HUES6 (cell line): ENCODE results near the gene AKT3.
"Not testable (repeated sequence)": the region's sequence is repeated elsewhere in the genome, so short reads cannot be mapped to it uniquely, and the experiment has no call there.

Source experiments
- H3K27ac ChIP-seq: 2 replicates; pipeline ENCODE4 v1.7.0; 2013; ENCODE audit warnings: low read depth, mild to moderate bottlenecking, low read length, inconsistent platforms
- H3K27me3 ChIP-seq: 2 replicates; pipeline ENCODE4 v1.6.1; 2013; ENCODE audit warnings: low read length; ENCODE audit not compliant: control insufficient read depth, insufficient read depth
- H3K36me3 ChIP-seq: 2 replicates; pipeline ENCODE4 v1.6.1; 2013; ENCODE audit warnings: low read length; ENCODE audit not compliant: control insufficient read depth, insufficient read depth
- H3K4me1 ChIP-seq: 2 replicates; pipeline ENCODE4 v1.6.1; 2013; ENCODE audit warnings: low read length; ENCODE audit not compliant: control insufficient read depth, insufficient read depth
- H3K4me3 ChIP-seq: 2 replicates; pipeline ENCODE4 v1.5.1; 2013; ENCODE audit warnings: low read depth, low read length
- H3K9ac ChIP-seq: one replicate; pipeline ENCODE4 v1.6.1; 2013; ENCODE audit warnings: mild to moderate bottlenecking, low read length
- H3K9me3 ChIP-seq: 2 replicates; pipeline ENCODE4 v1.6.1; 2013; ENCODE audit warnings: low read depth, low read length; ENCODE audit not compliant: control insufficient read depth, insufficient read depth

AKT3 gene

DNA sequence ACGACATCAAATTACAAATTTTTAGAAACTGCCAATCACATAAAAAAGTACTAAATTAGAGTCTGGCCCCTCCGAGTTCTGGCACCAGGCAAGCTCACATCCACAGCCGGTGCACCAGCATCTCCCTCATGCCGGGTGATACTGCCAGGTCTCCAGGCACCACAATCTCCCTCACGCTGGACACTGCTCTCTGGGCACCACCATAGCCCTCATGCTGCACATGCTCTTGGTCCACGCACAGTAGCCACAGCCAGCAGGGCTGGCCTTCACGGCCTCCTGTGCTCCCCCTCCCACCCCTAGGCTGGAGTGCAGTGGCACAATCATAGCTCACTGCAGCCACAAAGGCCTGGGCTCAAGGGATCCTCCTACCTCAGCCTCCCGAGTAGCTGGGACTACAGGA is 65.5 kb downstream of the AKT3 start:
- H3K27ac ChIP-seq, result no peak overlapping the region

GRCh38 chr1:243783714-243784113 is 66.3 kb downstream of the AKT3 start:
- H3K36me3 ChIP-seq, result no peaks in the 10 kb centered on the region
- H3K9ac ChIP-seq, result no peak overlapping the region
- H3K4me3 ChIP-seq, result no peak overlapping the region
- no peaks in the 10 kb centered on the region for H3K27me3 ChIP-seq
- H3K9me3 ChIP-seq, result no peaks in the 10 kb centered on the region
- no peak overlapping the region for H3K27ac ChIP-seq
- no peaks in the 10 kb centered on the region for H3K4me1 ChIP-seq

More for the DNA sequence above, 65.5 kb downstream of the AKT3 start:
- Histone ChIP-seq H3K9me3 (no peaks in the 10 kb centered on the region), H3K4me3 (no peak overlapping the region), H3K27me3 (no peaks in the 10 kb centered on the region), H3K4me1 (no peaks in the 10 kb centered on the region), H3K9ac (no peak overlapping the region), H3K36me3 (no peaks in the 10 kb centered on the region)

GRCh38 chr1:243772361-243773050 is 77.5 kb downstream of the AKT3 start:
- not testable (repeated sequence) for H3K27ac ChIP-seq, H3K9me3 ChIP-seq, H3K9ac ChIP-seq, H3K4me3 ChIP-seq, H3K27me3 ChIP-seq, H3K4me1 ChIP-seq, H3K36me3 ChIP-seq

GRCh38 chr1:243770860-243771259 is 79.2 kb downstream of the AKT3 start:
- Histone ChIP-seq H3K4me3 (no peak overlapping the region), H3K4me1 (no peaks in the 10 kb centered on the region), H3K36me3 (no peaks in the 10 kb centered on the region), H3K9ac (no peak overlapping the region), H3K27ac (no peak overlapping the region), H3K27me3 (no peaks in the 10 kb centered on the region), H3K9me3 (no peaks in the 10 kb centered on the region)

GRCh38 chr1:243765676-243766075 is 84.4 kb downstream of the AKT3 start:
- Histone ChIP-seq H3K27me3 (no peaks in the 10 kb centered on the region), H3K9me3 (no peaks in the 10 kb centered on the region), H3K4me1 (no peaks in the 10 kb centered on the region), H3K36me3 (no peaks in the 10 kb centered on the region), H3K4me3 (no peak overlapping the region), H3K27ac (no peak overlapping the region), H3K9ac (no peak overlapping the region)

DNA sequence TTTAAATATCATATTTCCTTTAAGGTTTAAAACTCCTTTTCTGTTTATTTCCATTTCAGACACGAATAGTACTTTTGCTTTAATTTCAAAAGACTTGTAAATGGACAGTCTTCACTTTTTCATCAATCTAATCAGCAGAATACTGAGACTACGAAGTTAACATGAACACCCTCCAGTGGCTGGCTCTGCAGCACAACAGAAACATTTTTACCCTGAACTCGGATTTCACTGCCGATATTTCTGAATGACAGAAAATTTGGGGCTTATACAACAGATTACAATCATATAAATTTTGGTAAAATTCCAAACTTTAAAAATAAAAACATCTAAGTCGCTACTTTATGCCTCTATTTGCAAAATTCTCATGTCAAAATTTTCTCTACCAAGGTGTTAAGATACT is 86.2 kb downstream of the AKT3 start:
- Histone ChIP-seq H3K9ac (no peak overlapping the region), H3K9me3 (no peaks in the 10 kb centered on the region), H3K36me3 (no peaks in the 10 kb centered on the region), H3K4me3 (no peak overlapping the region), H3K27me3 (no peaks in the 10 kb centered on the region), H3K27ac (no peak overlapping the region), H3K4me1 (no peaks in the 10 kb centered on the region; the same call in 1 of the 2 replicates)

GRCh38 chr1:243758647-243759046 is 91.4 kb downstream of the AKT3 start:
- peaks cover 3% of the 10 kb centered on the region; the same call in 1 of the 2 replicates for H3K4me1 ChIP-seq
- no peak overlapping the region for H3K27ac ChIP-seq
- H3K9me3 ChIP-seq, result no peaks in the 10 kb centered on the region
- H3K9ac ChIP-seq, result no peak overlapping the region
- no peaks in the 10 kb centered on the region for H3K27me3 ChIP-seq
- no peaks in the 10 kb centered on the region for H3K36me3 ChIP-seq
- no peak overlapping the region for H3K4me3 ChIP-seq

DNA sequence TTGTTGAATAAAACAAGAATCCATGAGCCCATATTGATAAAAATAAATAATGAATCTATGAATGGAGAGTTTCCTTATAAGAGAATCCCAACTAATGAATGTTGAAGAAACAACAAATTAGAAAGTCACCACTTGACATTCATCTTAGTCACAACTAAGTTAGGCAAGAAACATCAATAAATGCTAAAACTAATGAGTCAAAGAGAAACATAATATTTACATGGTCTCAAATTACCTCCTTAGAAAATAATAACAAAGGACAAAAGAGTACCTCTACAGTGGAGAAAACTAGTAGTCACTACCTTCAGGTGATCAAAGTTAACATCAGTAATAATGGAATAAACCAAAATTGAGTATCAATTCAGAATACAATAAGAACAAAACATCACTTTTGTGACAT is 93.5 kb downstream of the AKT3 start:
- Histone ChIP-seq H3K27ac (no peak overlapping the region), H3K27me3 (no peaks in the 10 kb centered on the region), H3K36me3 (no peaks in the 10 kb centered on the region), H3K9me3 (no peaks in the 10 kb centered on the region), H3K4me1 (peaks cover 3% of the 10 kb centered on the region; the same call in 1 of the 2 replicates), H3K4me3 (no peak overlapping the region), H3K9ac (no peak overlapping the region)

GRCh38 chr1:243754348-243754747 is 95.7 kb downstream of the AKT3 start:
- H3K9me3 ChIP-seq, result no peaks in the 10 kb centered on the region
- no peak overlapping the region for H3K4me3 ChIP-seq
- peaks cover 3% of the 10 kb centered on the region; the same call in 1 of the 2 replicates for H3K4me1 ChIP-seq
- H3K27ac ChIP-seq, result no peak overlapping the region
- no peaks in the 10 kb centered on the region for H3K36me3 ChIP-seq
- no peak overlapping the region for H3K9ac ChIP-seq
- H3K27me3 ChIP-seq, result no peaks in the 10 kb centered on the region

DNA sequence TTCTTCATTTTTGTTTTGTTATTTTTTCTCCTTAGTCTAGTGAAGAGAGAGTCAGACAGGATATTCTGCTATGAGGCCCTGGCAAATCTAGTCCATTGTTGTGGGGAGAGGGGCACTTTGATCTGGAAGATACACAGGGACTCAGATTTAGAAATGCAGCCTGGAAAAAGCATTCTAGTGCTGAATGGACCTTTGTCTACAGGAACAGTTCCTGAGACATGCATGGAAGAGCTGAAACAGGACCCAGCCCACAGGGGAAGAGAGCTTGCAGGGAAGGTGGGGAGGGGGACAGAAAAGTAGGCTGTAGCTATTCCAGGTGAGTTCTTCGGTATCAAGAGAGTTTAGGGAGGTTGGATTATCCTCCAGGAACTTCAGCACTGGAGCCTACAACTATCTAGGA is 98.5 kb downstream of the AKT3 start:
- Histone ChIP-seq H3K9ac (no peak overlapping the region), H3K4me1 (peaks cover 12% of the 10 kb centered on the region), H3K4me3 (no peak overlapping the region), H3K27me3 (no peaks in the 10 kb centered on the region), H3K9me3 (no peaks in the 10 kb centered on the region), H3K27ac (no peak overlapping the region), H3K36me3 (no peaks in the 10 kb centered on the region)

- H3K36me3 ChIP-seq, result no peaks in the 10 kb centered on the region
- no peaks in the 10 kb centered on the region; the same call in 1 of the 2 replicates for H3K9me3 ChIP-seq
- no peak overlapping the region for H3K27ac ChIP-seq
- no peak overlapping the region for H3K4me3 ChIP-seq
- H3K9ac ChIP-seq, result no peak overlapping the region
- peaks cover 14% of the 10 kb centered on the region for H3K4me1 ChIP-seq
- H3K27me3 ChIP-seq, result no peaks in the 10 kb centered on the region
Measured at GRCh38 chr1:243748706-243749283, 101.2 kb downstream of the AKT3 start.
